Measurements from ENCODE around the gene OR51B6.
"Not testable (repeated sequence)": the region's sequence is repeated elsewhere in the genome, so short reads cannot be mapped to it uniquely, and the experiment has no call there.

DNA sequence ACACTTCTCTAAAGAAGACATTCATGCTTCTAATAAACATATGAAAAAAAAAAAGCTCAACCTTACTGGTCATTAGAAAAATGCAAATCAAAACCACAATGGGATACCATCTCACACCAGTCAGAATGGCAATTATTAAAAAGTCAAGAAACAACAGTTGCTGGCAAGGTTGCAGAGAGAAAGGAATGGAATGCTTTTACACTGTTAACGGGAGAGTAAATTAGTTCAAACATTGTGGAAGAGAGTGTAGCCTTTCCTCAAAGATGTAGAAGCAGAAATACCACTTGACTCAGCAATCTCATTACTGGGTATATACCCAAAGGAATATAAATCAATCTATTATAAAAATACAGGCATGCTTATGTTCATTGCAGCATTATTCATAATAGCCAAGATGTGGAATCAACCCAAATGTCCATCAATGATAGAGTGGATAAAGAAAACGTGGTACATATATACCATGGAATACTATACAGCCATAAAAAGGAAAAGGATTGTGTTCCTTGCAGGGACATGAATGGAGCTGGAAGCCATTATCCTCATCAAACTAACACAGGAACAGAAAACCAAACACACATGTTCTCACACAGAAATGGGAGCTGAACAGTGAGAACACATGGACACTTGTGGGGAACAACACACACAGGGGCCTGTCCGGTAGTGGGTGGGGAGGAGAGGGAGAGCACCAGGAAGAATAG is 37.8 kb upstream of the OR51B6 start:
- TF ChIP-seq CTCF, POLR2A, EP300 (IDR thresholded peaks at IDR 0.05): not testable (repeated sequence)

Measured in gastroesophageal sphincter (tissue), 3 donors.